ENCODE data around the gene ACOXL.

DNA sequence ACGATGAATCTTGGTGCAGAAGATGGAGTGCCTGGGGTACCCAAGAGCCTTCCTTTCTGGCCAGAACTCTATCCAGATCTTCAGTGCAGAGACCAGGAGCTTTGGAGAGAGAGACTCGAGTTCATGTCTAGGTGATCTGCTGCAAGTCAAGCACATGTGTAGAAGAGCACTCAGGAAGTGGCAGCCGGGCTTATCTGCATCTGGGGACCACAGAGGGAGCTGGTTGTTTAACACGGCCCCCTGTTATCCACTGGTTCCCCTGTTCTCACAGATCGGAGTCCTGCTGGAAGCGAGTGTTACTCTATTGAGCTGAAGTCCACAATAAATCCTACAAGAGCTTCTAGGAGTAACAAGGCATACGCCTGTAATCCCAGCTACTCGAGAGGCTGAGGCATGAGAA lies 128.3 kb downstream of the ACOXL start:
- TF ChIP-seq POLR2A (IDR thresholded peaks at IDR 0.05; ENCODE audit: low read depth, low read length) (no peak), CTCF (IDR thresholded peaks at IDR 0.05 in 2 of 3, conservative IDR thresholded peaks at IDR 0.05 in 1 of 3; ENCODE audit: control insufficient read depth in 2 of 3, extremely low read depth in 1 of 3, insufficient read depth in 1 of 3, low read depth in 3 of 3, low read length in 3 of 3) (no peak), MAX (IDR thresholded peaks at IDR 0.05; ENCODE audit: low read depth, low read length) (no peak), ZNF274 (IDR thresholded peaks at IDR 0.05; ENCODE audit: insufficient read depth, insufficient read length) (no peak), EP300 (IDR thresholded peaks at IDR 0.05; ENCODE audit: borderline replicate concordance in 1 of 2, control insufficient read depth in 1 of 2, low read depth in 2 of 2, low read length in 2 of 2) (no peak), ETV6 (conservative IDR thresholded peaks at IDR 0.05 in 1 of 2, IDR thresholded peaks at IDR 0.05 in 1 of 2; ENCODE audit: borderline replicate concordance in 1 of 2, low read depth in 1 of 2) (no peak), CHD4 (IDR thresholded peaks at IDR 0.05) (no peak), ZNF217 (IDR thresholded peaks at IDR 0.05) (no peak), WRNIP1 (IDR thresholded peaks at IDR 0.05; ENCODE audit: borderline replicate concordance, low read depth, low read length) (no peak), FOXM1 (IDR thresholded peaks at IDR 0.05; ENCODE audit: low read depth, low read length) (no peak)
- TF ChIP-seq, protein P1, sequence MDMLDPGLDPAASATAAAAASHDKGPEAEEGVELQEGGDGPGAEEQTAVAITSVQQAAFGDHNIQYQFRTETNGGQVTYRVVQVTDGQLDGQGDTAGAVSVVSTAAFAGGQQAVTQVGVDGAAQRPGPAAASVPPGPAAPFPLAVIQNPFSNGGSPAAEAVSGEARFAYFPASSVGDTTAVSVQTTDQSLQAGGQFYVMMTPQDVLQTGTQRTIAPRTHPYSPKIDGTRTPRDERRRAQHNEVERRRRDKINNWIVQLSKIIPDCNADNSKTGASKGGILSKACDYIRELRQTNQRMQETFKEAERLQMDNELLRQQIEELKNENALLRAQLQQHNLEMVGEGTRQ (IDR thresholded peaks at IDR 0.05; ENCODE audit: borderline replicate concordance, low read depth, low read length), result no peak

Measured in GM12878 (cell line).